BE2C (cell line): ENCODE data around the gene ATP6V0A1.

Source experiments
- DNase-seq: peaks from one replicate; pipeline ENCODE4 v3.0.0-alpha.2; 2020
- H3K27me3 ChIP-seq: fragments of 250-450 bp; sonication (Bioruptor Pico); 2 replicates; pipeline ENCODE4 v1.5.1; 2020; ENCODE audit warnings: mild to moderate bottlenecking
- H3K36me3 ChIP-seq: fragments of 250-450 bp; sonication (Bioruptor Pico); 2 replicates; pipeline ENCODE4 v1.5.1; 2020; ENCODE audit warnings: mild to moderate bottlenecking
- H3K4me1 ChIP-seq: fragments of 250-450 bp; sonication (Bioruptor Pico); 2 replicates; pipeline ENCODE4 v1.5.1; 2020
- H3K4me3 ChIP-seq: 2 replicates; pipeline ENCODE4 v1.5.1; 2011; ENCODE audit warnings: low read depth, low read length
- H3K9me3 ChIP-seq: fragments of 250-450 bp; sonication (Bioruptor Pico); 2 replicates; pipeline ENCODE4 v1.5.1; 2020
- TF ChIP-seq, protein P1 (sequence below): IDR thresholded peaks from 2 replicates; pipeline ENCODE4 v1.5.1; 2012; ENCODE audit warnings: mild to moderate bottlenecking, low read depth, low read length

The ATP6V0A1 gene

DNA sequence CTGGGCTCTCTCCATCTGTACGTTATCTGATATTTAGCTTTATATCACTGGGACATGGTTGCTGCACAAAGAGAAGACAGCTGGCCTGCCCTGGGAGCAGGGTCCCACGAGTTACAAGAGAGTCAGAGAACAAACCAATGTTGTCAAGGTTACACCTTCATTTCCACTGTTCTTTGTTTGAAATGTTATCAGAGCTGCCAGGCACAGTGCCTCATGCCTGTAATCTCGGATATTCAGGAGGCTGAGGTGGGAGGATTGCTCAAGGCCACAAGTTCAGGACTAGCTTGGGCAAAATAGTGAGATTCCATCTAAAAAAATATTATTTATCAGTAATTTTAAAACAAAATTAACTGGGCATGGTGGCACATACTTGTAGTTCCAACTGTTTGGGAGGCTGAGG lies 34.6 kb downstream of the ATP6V0A1 start:
- TF ChIP-seq, protein P1, sequence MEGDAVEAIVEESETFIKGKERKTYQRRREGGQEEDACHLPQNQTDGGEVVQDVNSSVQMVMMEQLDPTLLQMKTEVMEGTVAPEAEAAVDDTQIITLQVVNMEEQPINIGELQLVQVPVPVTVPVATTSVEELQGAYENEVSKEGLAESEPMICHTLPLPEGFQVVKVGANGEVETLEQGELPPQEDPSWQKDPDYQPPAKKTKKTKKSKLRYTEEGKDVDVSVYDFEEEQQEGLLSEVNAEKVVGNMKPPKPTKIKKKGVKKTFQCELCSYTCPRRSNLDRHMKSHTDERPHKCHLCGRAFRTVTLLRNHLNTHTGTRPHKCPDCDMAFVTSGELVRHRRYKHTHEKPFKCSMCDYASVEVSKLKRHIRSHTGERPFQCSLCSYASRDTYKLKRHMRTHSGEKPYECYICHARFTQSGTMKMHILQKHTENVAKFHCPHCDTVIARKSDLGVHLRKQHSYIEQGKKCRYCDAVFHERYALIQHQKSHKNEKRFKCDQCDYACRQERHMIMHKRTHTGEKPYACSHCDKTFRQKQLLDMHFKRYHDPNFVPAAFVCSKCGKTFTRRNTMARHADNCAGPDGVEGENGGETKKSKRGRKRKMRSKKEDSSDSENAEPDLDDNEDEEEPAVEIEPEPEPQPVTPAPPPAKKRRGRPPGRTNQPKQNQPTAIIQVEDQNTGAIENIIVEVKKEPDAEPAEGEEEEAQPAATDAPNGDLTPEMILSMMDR, result no peak
- Histone ChIP-seq H3K4me1 (no peaks in the 10 kb centered on the region), H3K9me3 (no peaks in the 10 kb centered on the region), H3K27me3 (no peaks in the 10 kb centered on the region), H3K4me3 (no peak overlapping the region), H3K36me3 (peaks cover 80% of the 10 kb centered on the region)
- DNase-seq, result no peak

DNA sequence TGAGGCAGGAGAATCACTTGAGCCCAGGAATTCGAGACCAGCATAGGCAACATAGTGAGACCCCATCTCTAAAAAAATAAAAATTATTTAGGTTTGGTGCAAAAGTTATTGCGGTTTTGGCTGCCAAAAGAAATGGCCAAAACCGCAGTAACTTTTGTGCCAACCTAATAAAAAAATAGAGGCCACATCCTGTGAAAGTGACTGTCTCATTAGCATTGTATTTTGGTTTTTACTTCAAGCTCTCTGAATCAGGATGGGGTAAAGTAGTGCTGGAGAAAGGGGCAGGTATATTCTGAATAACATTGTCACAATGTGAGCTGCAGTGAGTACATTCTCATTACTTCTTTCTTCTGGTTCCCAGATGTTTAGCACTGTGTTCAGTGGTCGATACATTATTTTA lies 36.0 kb downstream of the ATP6V0A1 start:
- Histone ChIP-seq H3K36me3 (peaks cover 82% of the 10 kb centered on the region), H3K4me1 (no peaks in the 10 kb centered on the region), H3K27me3 (no peaks in the 10 kb centered on the region), H3K4me3 (no peak overlapping the region), H3K9me3 (no peaks in the 10 kb centered on the region)
- TF ChIP-seq, protein P1, result no peak
- no peak for DNase-seq

- TF ChIP-seq, protein P1, result no peak
These were observed 40.1 kb downstream of the ATP6V0A1 start for GRCh38 chr17:42498828-42499227.

GRCh38 chr17:42502091-42502490 lies 43.4 kb downstream of the ATP6V0A1 start:
- Histone ChIP-seq H3K4me3 (no peak overlapping the region), H3K36me3 (peaks cover 77% of the 10 kb centered on the region), H3K27me3 (no peaks in the 10 kb centered on the region), H3K4me1 (no peaks in the 10 kb centered on the region), H3K9me3 (no peaks in the 10 kb centered on the region)
- TF ChIP-seq, protein P1, result no peak
- no peak for DNase-seq

More at GRCh38 chr17:42498828-42499227, 40.1 kb downstream of the ATP6V0A1 start:
- H3K4me1 ChIP-seq, result no peaks in the 10 kb centered on the region
- H3K36me3 ChIP-seq, result peaks cover 83% of the 10 kb centered on the region
- H3K9me3 ChIP-seq, result no peaks in the 10 kb centered on the region
- no peak overlapping the region for H3K4me3 ChIP-seq
- H3K27me3 ChIP-seq, result no peaks in the 10 kb centered on the region
- DNase-seq, result no peak

DNA sequence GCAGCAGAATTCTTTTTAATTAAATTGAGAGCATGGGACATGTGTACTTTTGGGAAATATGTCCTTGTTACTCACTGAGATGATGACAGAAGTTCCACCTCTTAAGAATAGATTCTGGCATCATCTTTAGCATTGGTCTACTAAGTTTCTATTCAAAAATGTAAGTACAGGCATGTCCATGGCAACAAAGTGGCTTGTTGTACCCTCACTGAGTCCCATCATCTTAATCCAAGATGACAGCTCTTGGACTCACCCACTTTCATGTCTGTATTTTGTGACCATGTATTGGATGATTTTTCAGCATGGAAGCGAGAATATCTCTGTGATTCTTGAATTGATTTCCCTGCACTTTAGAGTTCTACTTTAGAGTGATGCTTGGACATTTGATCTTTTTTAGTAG lies 44.2 kb downstream of the ATP6V0A1 start:
- TF ChIP-seq, protein P1, result no peak
- H3K27me3 ChIP-seq, result no peaks in the 10 kb centered on the region
- H3K4me3 ChIP-seq, result no peak overlapping the region
- H3K9me3 ChIP-seq, result no peaks in the 10 kb centered on the region
- DNase-seq, result no peak
- H3K36me3 ChIP-seq, result peaks cover 84% of the 10 kb centered on the region
- no peaks in the 10 kb centered on the region for H3K4me1 ChIP-seq

DNA sequence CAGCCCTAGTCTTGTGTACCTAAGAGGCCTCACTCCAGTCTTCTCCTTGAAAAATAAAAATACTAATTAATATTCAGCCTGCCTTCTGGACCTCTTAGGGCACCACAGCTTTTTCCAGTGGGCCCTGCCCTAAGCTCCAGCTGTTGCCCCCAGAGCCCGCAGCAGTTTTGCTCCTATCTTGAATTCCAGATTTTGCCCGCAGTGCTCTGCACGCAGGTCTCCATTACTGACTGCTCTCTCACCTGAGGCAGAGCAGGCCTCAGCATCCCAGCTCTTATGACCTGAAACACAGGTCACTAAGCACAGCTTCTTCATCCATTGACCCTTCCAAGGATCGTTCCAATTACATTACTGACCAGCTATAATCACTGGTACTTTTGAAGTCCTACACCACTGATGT lies 49.0 kb downstream of the ATP6V0A1 start:
- Histone ChIP-seq H3K9me3 (no peaks in the 10 kb centered on the region), H3K4me3 (no peak overlapping the region), H3K27me3 (no peaks in the 10 kb centered on the region), H3K36me3 (peaks cover 71% of the 10 kb centered on the region), H3K4me1 (no peaks in the 10 kb centered on the region)
- no peak for DNase-seq
- TF ChIP-seq, protein P1, result no peak
